Nephron (organoid): Measurements from ENCODE around the gene ANKRD45.
A peak's percentile ranks its signal among the peaks of the same experiment; 100 is the strongest.

Experiments used
- H3K27ac Mint-ChIP-seq, 3 experiments: 2 replicates each; pipeline ENCODE4 v1.8.0; 2020; ENCODE audit warnings: mixed read lengths in 3 of 3, mild to moderate bottlenecking in 2 of 3, moderate library complexity in 1 of 3
- H3K27me3 Mint-ChIP-seq: 2 replicates; pipeline ENCODE4 v1.8.0; 2021; ENCODE audit warnings: low read depth, mild to moderate bottlenecking, moderate library complexity, mixed read lengths
- H3K36me3 Mint-ChIP-seq: 2 replicates; pipeline ENCODE4 v1.8.0; 2020; ENCODE audit warnings: low read depth, mixed read lengths
- H3K4me1 Mint-ChIP-seq: 2 replicates; pipeline ENCODE4 v1.8.0; 2020; ENCODE audit warnings: mixed read lengths
- H3K4me3 Mint-ChIP-seq, 3 experiments: 2 replicates each; pipeline ENCODE4 v1.8.0; 2020; ENCODE audit warnings: mild to moderate bottlenecking in 3 of 3, mixed read lengths in 3 of 3, moderate library complexity in 2 of 3
- H3K9me3 Mint-ChIP-seq: 2 replicates; pipeline ENCODE4 v1.8.0; 2020; ENCODE audit warnings: mixed read lengths
- TF ChIP-seq, protein P1 (sequence below), 3 experiments: fragments of 200-600 bp; sonication (generic); IDR thresholded peaks; one replicate each; pipeline ENCODE4 v1.5.0; 2021; ENCODE audit warnings: antibody characterized with exemption in 3 of 3; ENCODE audit not compliant: unreplicated experiment in 3 of 3

Gene ANKRD45, protein sequence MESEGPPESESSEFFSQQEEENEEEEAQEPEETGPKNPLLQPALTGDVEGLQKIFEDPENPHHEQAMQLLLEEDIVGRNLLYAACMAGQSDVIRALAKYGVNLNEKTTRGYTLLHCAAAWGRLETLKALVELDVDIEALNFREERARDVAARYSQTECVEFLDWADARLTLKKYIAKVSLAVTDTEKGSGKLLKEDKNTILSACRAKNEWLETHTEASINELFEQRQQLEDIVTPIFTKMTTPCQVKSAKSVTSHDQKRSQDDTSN

DNA sequence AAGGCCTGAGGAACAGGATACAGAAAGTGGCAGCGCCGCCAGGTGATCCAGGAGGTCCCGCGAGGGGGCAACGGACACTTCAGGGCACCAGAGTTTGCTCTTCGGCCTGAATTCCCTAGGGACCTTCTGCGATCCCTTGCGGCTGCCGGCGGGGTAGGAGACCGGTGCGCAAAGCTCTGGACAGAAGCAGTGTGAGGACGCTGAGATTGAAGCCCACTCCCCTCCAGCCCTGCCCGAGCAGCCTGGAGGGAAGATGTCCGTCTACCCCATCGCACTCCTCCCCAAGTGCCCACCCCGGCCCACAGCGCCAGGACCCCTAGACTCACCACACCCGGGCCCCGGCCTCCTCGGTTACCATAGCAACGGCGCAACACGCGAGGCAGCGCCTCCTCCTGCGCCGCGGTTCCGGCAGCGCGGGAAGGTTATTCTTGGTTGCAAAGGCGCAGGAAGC is at the start of gene ANKRD45:
Gene ANKRD45, minus strand, starts transcription at position 361 of the 451 bp plus-strand sequence. CDS start 10,433 bp downstream, outside the sequence.
- no peaks in the 10 kb centered on the region for H3K9me3 Mint-ChIP-seq
- peak within 1 kb of the TSS in 1 of 3 experiments; percentile 29 for H3K27ac Mint-ChIP-seq
- no peaks in the 10 kb centered on the region for H3K4me1 Mint-ChIP-seq
- peak within 1 kb of the TSS; percentile 72 to 84 (median 82) for H3K4me3 Mint-ChIP-seq
- TF ChIP-seq, protein P1, sequence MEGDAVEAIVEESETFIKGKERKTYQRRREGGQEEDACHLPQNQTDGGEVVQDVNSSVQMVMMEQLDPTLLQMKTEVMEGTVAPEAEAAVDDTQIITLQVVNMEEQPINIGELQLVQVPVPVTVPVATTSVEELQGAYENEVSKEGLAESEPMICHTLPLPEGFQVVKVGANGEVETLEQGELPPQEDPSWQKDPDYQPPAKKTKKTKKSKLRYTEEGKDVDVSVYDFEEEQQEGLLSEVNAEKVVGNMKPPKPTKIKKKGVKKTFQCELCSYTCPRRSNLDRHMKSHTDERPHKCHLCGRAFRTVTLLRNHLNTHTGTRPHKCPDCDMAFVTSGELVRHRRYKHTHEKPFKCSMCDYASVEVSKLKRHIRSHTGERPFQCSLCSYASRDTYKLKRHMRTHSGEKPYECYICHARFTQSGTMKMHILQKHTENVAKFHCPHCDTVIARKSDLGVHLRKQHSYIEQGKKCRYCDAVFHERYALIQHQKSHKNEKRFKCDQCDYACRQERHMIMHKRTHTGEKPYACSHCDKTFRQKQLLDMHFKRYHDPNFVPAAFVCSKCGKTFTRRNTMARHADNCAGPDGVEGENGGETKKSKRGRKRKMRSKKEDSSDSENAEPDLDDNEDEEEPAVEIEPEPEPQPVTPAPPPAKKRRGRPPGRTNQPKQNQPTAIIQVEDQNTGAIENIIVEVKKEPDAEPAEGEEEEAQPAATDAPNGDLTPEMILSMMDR (IDR thresholded peaks at IDR 0.05; ENCODE audit: unreplicated experiment in 3 of 3), result no peak
- peaks cover 10% of the 10 kb centered on the region for H3K36me3 Mint-ChIP-seq
- H3K27me3 Mint-ChIP-seq, result peaks cover 6% of the 10 kb centered on the region

DNA sequence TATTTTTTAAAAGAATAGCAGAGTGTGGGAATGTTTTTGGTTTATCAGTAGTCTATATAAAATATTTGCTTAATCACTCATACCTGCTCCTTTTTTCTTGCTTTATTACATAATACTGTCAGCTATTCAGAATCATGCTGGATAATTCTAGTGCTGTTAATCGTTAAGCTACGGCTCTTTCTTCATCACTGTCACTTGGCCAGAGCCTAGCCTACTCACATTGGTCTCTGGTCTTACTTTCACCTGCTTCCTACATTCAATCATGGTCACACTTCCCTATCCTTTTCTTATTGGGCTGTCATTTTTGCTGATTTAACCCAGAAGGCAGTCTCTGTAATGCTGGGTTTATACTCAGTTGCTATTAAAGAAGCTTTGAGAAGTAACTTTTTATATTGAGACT is 47.6 kb upstream of the ANKRD45 start:
- Mint-ChIP-seq H3K36me3 (peaks cover 38% of the 10 kb centered on the region), H3K4me1 (peaks cover 29% of the 10 kb centered on the region), H3K9me3 (peaks cover 7% of the 10 kb centered on the region), H3K4me3 (peak overlapping the region; percentile 55 to 78 (median 62)), H3K27ac (peak overlapping the region in 1 of 3 experiments; percentile 10), H3K27me3 (peaks cover 6% of the 10 kb centered on the region)
- TF ChIP-seq, protein P1 (IDR thresholded peaks at IDR 0.05; ENCODE audit: unreplicated experiment in 3 of 3), result no peak

DNA sequence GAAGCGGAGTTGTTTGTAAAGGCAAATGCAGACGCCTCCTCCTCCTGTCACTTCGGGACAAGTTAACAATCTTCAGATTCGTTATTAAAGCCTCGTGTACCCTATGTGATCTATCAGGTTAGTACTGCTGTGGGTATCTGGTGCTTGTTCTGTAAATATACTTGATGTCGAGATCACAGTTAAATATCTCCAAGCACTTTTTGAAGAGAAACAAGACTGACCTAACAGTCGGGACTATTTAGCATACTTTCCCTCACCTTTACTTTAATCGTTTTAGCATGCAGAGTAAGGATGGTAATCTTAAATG is 45.8 kb upstream of the ANKRD45 start:
- Mint-ChIP-seq H3K27ac (peak overlapping the region; percentile 95 to 97 (median 97)), H3K36me3 (peaks cover 21% of the 10 kb centered on the region), H3K27me3 (peaks cover 10% of the 10 kb centered on the region), H3K4me1 (peaks cover 29% of the 10 kb centered on the region), H3K9me3 (peaks cover 3% of the 10 kb centered on the region), H3K4me3 (peak overlapping the region; percentile 93 to 98 (median 95))
- TF ChIP-seq, protein P1 (IDR thresholded peaks at IDR 0.05; ENCODE audit: unreplicated experiment in 3 of 3), result no peak

DNA sequence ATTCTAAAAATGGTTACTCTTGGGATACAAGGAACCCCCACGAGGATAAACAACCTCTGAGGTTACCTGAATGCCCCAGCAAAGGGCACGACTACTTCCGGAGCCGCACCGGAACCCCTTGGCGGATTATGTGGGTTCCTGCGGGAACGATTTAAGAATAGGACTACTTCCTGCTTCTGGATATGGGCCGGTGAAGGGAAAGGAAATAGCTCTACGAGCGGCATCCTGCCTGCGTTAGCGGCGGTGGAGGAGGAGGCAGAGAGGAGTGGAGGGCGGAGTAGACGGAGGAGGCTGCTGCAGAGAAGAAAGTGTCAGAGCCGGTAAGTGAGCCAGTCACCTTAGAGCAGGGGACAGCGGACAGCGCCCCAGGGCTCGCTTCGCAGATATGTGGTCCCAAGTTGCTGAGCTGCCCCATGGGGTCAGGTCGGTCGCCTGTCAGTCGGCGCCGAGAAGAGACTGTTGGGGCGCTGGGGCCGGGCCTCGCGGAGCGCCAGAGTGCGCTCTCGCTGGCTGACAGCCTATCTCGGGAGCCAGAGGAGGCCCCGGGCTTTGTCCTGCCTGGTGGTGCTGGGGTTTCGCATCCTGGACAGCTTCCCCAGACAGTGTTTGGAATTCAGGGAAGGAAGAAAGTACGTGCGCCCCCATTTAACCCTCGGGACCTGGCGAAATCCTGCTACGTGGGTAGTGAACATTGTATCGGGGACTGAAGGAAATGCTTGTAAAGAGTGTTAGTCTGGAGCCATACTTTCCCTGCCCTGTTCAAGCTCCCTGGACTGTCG is 45.3 kb upstream of the ANKRD45 start, which contains the start of gene KLHL20:
Gene KLHL20, plus strand, starts transcription at position 223 of the 779 bp plus-strand sequence. CDS start 1,063 bp downstream, outside the sequence.
- Mint-ChIP-seq H3K4me1 (peaks cover 29% of the 10 kb centered on the region), H3K4me3 (peak within 1 kb of the TSS; percentile 93 to 98 (median 95)), H3K9me3 (no peaks in the 10 kb centered on the region), H3K36me3 (peaks cover 16% of the 10 kb centered on the region), H3K27me3 (peaks cover 15% of the 10 kb centered on the region), H3K27ac (peak within 1 kb of the TSS; percentile 95 to 97 (median 97))
- TF ChIP-seq, protein P1 (IDR thresholded peaks at IDR 0.05; ENCODE audit: unreplicated experiment in 3 of 3), result no peak

DNA sequence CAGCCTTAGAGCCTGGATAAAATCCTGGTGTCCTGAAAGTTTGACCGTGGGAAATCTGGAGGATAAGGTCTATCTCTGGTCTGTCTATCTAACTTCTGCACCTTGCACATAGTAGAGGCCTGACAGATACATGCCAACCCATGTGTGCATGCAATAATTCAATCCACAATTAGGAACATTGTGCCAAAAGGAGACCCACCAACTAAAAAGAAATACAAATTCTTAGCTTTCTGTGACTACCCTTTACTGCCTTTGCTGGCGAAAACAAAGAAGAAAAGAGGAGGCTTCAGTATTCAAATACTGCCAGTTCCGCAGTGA is 44.7 kb upstream of the ANKRD45 start:
- H3K36me3 Mint-ChIP-seq, result peaks cover 13% of the 10 kb centered on the region
- H3K9me3 Mint-ChIP-seq, result no peaks in the 10 kb centered on the region
- H3K27me3 Mint-ChIP-seq, result peaks cover 17% of the 10 kb centered on the region
- H3K4me3 Mint-ChIP-seq, result peak overlapping the region; percentile 93 to 98 (median 95)
- TF ChIP-seq, protein P1 (IDR thresholded peaks at IDR 0.05; ENCODE audit: unreplicated experiment in 3 of 3), result no peak
- H3K4me1 Mint-ChIP-seq, result peaks cover 29% of the 10 kb centered on the region
- peak overlapping the region; percentile 95 to 97 (median 97) for H3K27ac Mint-ChIP-seq
